GM21528 (cell line): Measurements from ENCODE around the gene FNDC3B.

Source experiments
- ATAC-seq: cut with Tn5 transposase; IDR thresholded peaks from one replicate; pipeline ENCODE4 v1.9.1; 2021; ENCODE audit warnings: mild to moderate bottlenecking, moderate library complexity; ENCODE audit not compliant: unreplicated experiment, low FRiP score

Gene FNDC3B

GRCh38 chr3:172111163-172111562 lies 71.8 kb downstream of the FNDC3B start:
- ATAC-seq = no peak

- ATAC-seq = no peak
Observed at GRCh38 chr3:172112078-172112733, 72.8 kb downstream of the FNDC3B start.

- no peak for ATAC-seq
Observed at GRCh38 chr3:172112734-172113120, 73.3 kb downstream of the FNDC3B start.

- no peak for ATAC-seq
Observed at GRCh38 chr3:172113710-172114109, 74.3 kb downstream of the FNDC3B start.

- ATAC-seq = no peak
Observed at GRCh38 chr3:172115059-172115458, 75.7 kb downstream of the FNDC3B start.

- ATAC-seq = no peak
Observed at GRCh38 chr3:172115787-172116186, 76.4 kb downstream of the FNDC3B start.

GRCh38 chr3:172118019-172118418 lies 78.6 kb downstream of the FNDC3B start:
- ATAC-seq = no peak

GRCh38 chr3:172119266-172119969 lies 80.0 kb downstream of the FNDC3B start:
- ATAC-seq = no peak

GRCh38 chr3:172120912-172121311 lies 81.5 kb downstream of the FNDC3B start:
- ATAC-seq = no peak

GRCh38 chr3:172121981-172122380 lies 82.6 kb downstream of the FNDC3B start:
- no peak for ATAC-seq

GRCh38 chr3:172124271-172124670 lies 84.9 kb downstream of the FNDC3B start:
- no peak for ATAC-seq

GRCh38 chr3:172125053-172125452 lies 85.7 kb downstream of the FNDC3B start:
- no peak for ATAC-seq

GRCh38 chr3:172125963-172126457 lies 86.6 kb downstream of the FNDC3B start:
- no peak for ATAC-seq

GRCh38 chr3:172126741-172127140 lies 87.4 kb downstream of the FNDC3B start:
- no peak for ATAC-seq

- no peak for ATAC-seq
Observed at GRCh38 chr3:172127141-172127540, 87.8 kb downstream of the FNDC3B start.

- no peak for ATAC-seq
Observed at GRCh38 chr3:172127929-172128580, 88.7 kb downstream of the FNDC3B start.

GRCh38 chr3:172128858-172129257 lies 89.5 kb downstream of the FNDC3B start:
- no peak for ATAC-seq

- ATAC-seq = no peak
Observed at GRCh38 chr3:172129498-172129849, 90.1 kb downstream of the FNDC3B start.

GRCh38 chr3:172129850-172130716 lies 90.7 kb downstream of the FNDC3B start:
- no peak for ATAC-seq

- no peak for ATAC-seq
Observed at GRCh38 chr3:172130717-172131050, 91.3 kb downstream of the FNDC3B start.

- no peak for ATAC-seq
Observed at GRCh38 chr3:172131746-172132145, 92.4 kb downstream of the FNDC3B start.
